CD14-positive monocyte (primary cell): Measurements from ENCODE around the gene UQCR10. TPM values are rescaled to one million over a fixed set of nuclear protein-coding genes. Genes with fewer than 3 reads are reported as not detected.

Source experiments
- DNase-seq, 3 donors: peaks; one replicate each; pipeline ENCODE4 v3.0.0-alpha.2; 2011 to 2022
- H2AFZ ChIP-seq: 2 replicates; pipeline ENCODE4 v1.6.0; 2012; ENCODE audit warnings: mild to moderate bottlenecking, low read depth, low read length, inconsistent platforms; ENCODE audit not compliant: insufficient read depth, poor library complexity, severe bottlenecking
- H3K27ac ChIP-seq, 2 donors: 1 replicate in 1 of 2; 2 replicates in 1 of 2; pipeline ENCODE4 v1.5.1; 2012 to 2013; ENCODE audit warnings: low read length in 2 of 2, control low read depth in 1 of 2, inconsistent platforms in 1 of 2, low read depth in 1 of 2, mild to moderate bottlenecking in 1 of 2
- H3K27me3 ChIP-seq, 2 donors: one replicate each; pipeline versions ENCODE4 v1.6.0 to v1.6.1; 2011 to 2013; ENCODE audit warnings: low read length in 2 of 2; ENCODE audit not compliant: control insufficient read depth in 2 of 2, insufficient read depth in 2 of 2
- H3K36me3 ChIP-seq, 2 donors: replicated peaks in 1 of 2; 1 replicate in 1 of 2; 2 replicates in 1 of 2; pipeline versions ENCODE4 v1.5.1 to v1.6.1; 2012 to 2013; ENCODE audit warnings: low read length in 2 of 2, control low read depth in 1 of 2, inconsistent platforms in 1 of 2, mild to moderate bottlenecking in 1 of 2; ENCODE audit not compliant: insufficient read depth in 2 of 2, control insufficient read depth in 1 of 2
- H3K4me1 ChIP-seq, 2 donors: 1 replicate in 1 of 2; 2 replicates in 1 of 2; pipeline versions ENCODE4 v1.5.1 to v1.6.1; 2012 to 2013; ENCODE audit warnings: low read length in 2 of 2, control low read depth in 1 of 2, inconsistent platforms in 1 of 2, mild to moderate bottlenecking in 1 of 2, moderate library complexity in 1 of 2; ENCODE audit not compliant: insufficient read depth in 2 of 2, control insufficient read depth in 1 of 2
- H3K4me2 ChIP-seq: replicated peaks from 2 replicates; pipeline ENCODE3; 2012; ENCODE audit warnings: low read length, moderate library complexity, mild to moderate bottlenecking; ENCODE audit not compliant: poor library complexity, severe bottlenecking; ENCODE audit errors: extremely low read depth
- H3K4me3 ChIP-seq, 3 experiments: fragments of 200-600 bp in 1 of 3; sonication (generic) in 1 of 3; replicated peaks in 1 of 3; 1 replicate in 2 of 3; 2 replicates in 1 of 3; pipeline ENCODE4 v1.5.1; 2011 to 2013; ENCODE audit warnings: low read length in 3 of 3, mild to moderate bottlenecking in 3 of 3, control low read depth in 2 of 3, low read depth in 2 of 3, inconsistent platforms in 1 of 3, moderate library complexity in 1 of 3
- H3K79me2 ChIP-seq: 2 replicates; pipeline ENCODE4 v1.6.0; 2012; ENCODE audit warnings: mild to moderate bottlenecking, control low read depth, inconsistent platforms, low read length, moderate library complexity; ENCODE audit not compliant: insufficient read depth
- H3K9ac ChIP-seq: 2 replicates; pipeline ENCODE4 v1.6.0; 2017; ENCODE audit warnings: low read length, mild to moderate bottlenecking; ENCODE audit not compliant: insufficient read depth, poor library complexity, severe bottlenecking
- H3K9me3 ChIP-seq, 2 donors: replicated peaks in 1 of 2; 1 replicate in 1 of 2; 2 replicates in 1 of 2; pipeline versions ENCODE4 v1.5.1 to v1.6.1; 2012 to 2013; ENCODE audit warnings: low read length in 2 of 2, control low read depth in 1 of 2; ENCODE audit not compliant: control insufficient read depth in 1 of 2, insufficient read depth in 1 of 2
- H4K20me1 ChIP-seq: 2 replicates; pipeline ENCODE4 v1.6.0; 2012; ENCODE audit warnings: mild to moderate bottlenecking, low read length, control low read depth, moderate library complexity; ENCODE audit not compliant: insufficient read depth
- H3K27ac Mint-ChIP-seq, 7 donors: one replicate each; pipeline ENCODE4 v1.8.0; 2020; ENCODE audit warnings: mild to moderate bottlenecking in 7 of 7, mixed read lengths in 7 of 7, moderate library complexity in 6 of 7, inconsistent platforms in 2 of 7
- H3K27me3 Mint-ChIP-seq, 3 donors: one replicate each; pipeline ENCODE4 v1.8.0; 2021 to 2022; ENCODE audit warnings: low read depth in 3 of 3, mild to moderate bottlenecking in 3 of 3, mixed read lengths in 3 of 3, moderate library complexity in 3 of 3, inconsistent platforms in 1 of 3
- H3K36me3 Mint-ChIP-seq, 2 donors: one replicate each; pipeline ENCODE4 v1.8.0; 2020; ENCODE audit warnings: mixed read lengths in 2 of 2, inconsistent platforms in 1 of 2, mild to moderate bottlenecking in 1 of 2
- H3K4me1 Mint-ChIP-seq: one replicate; pipeline ENCODE4 v1.8.0; 2020; ENCODE audit warnings: mild to moderate bottlenecking, mixed read lengths
- H3K4me3 Mint-ChIP-seq, 2 donors: one replicate each; pipeline ENCODE4 v1.8.0; 2020; ENCODE audit warnings: mild to moderate bottlenecking in 2 of 2, mixed read lengths in 2 of 2, moderate library complexity in 1 of 2
- H3K9me3 Mint-ChIP-seq, 7 donors: one replicate each; pipeline ENCODE4 v1.8.0; 2020 to 2022; ENCODE audit warnings: mixed read lengths in 7 of 7, mild to moderate bottlenecking in 6 of 7, moderate library complexity in 6 of 7, inconsistent platforms in 2 of 7
- CTCF ChIP-seq: fragments of 200-600 bp; IDR thresholded peaks from one replicate; pipeline ENCODE4 v1.8.0; 2022; ENCODE audit warnings: antibody characterized with exemption, mild to moderate bottlenecking
- WGBS: methylation state at CpG from one replicate; pipeline ENCODE4 v1.1.5; 2013; ENCODE audit warnings: missing lambda C conversion rate; ENCODE audit not compliant: insufficient coverage; 5-methylcytosine and 5-hydroxymethylcytosine counted together
- intact Hi-C, 2 donors: fragments of 100-400 bp; cut with micrococcal nuclease; formaldehyde crosslinking; loops; one replicate each; pipeline versions ENCODE4 v1.15.0 to v1.15.1; 2023
- polyA plus RNA-seq, 3 donors: library from polyadenylated mRNA; depleted of rRNA in 1 of 3; unstranded in 2 of 3; stranded (reverse) in 1 of 3; fragments of 300-500 nt in 2 of 3; fragments of >200 nt in 1 of 3; fragmentation: Illumina TruSeq in 2 of 3; gene quantifications; 1 replicate in 2 of 3; 2 replicates in 1 of 3; pipeline ENCODE4 v1.2.3, GENCODE V29; 2012 to 2021
- small RNA-seq: library from RNA; depleted of rRNA; stranded (forward); fragments of <200 nt; gene quantifications from one replicate; pipeline ENCODE3, GENCODE V24; 2012; ENCODE audit warnings: low read depth; ENCODE audit not compliant: insufficient read length

UQCR10 gene
- polyA plus RNA-seq, 3 donors, result 99.0 to 314 (median 287) TPM

GRCh38 chr22:29817724-29818123 lies 50.6 kb downstream of the UQCR10 start:
- Mint-ChIP-seq H3K27me3 (no peaks in the 10 kb centered on the region), H3K4me3 (no peak overlapping the region), H3K9me3 (no peaks in the 10 kb centered on the region), H3K4me1 (peaks cover 21% of the 10 kb centered on the region), H3K27ac (peak overlapping the region in 1 of 7 donors; percentile 41), H3K36me3 (peaks cover 71 to 76% of the 10 kb centered on the region in 2 donors)
- TF ChIP-seq CTCF, result no peak
- Histone ChIP-seq H3K4me2 (no peak overlapping the region), H4K20me1 (peaks cover 4% of the 10 kb centered on the region), H3K27me3 (no peaks in the 10 kb centered on the region), H3K36me3 (peaks cover 63 to 76% of the 10 kb centered on the region in 2 donors), H3K4me3 (no peak overlapping the region), H3K9ac (no peak overlapping the region), H3K27ac (peak overlapping the region in 1 of 2 donors; percentile 41), H3K79me2 (no peaks in the 10 kb centered on the region), H2AFZ (no peak overlapping the region), H3K4me1 (peaks cover 24 to 27% of the 10 kb centered on the region in 2 donors), H3K9me3 (no peaks in the 10 kb centered on the region)
- DNase-seq, result no peak
- intact Hi-C loops, result no loop called here
- no CpG with 5 or more reads among the region's 1 CpG for WGBS

- H3K9me3 Mint-ChIP-seq, result no peaks in the 10 kb centered on the region
- H3K27ac Mint-ChIP-seq, result peak overlapping the region in 5 of 7 donors; percentile 6 to 99 (median 98)
- Histone ChIP-seq H3K4me1 (peaks cover 30 to 41% of the 10 kb centered on the region in 2 donors), H3K36me3 (peaks cover 57 to 72% of the 10 kb centered on the region in 2 donors), H3K9me3 (no peaks in the 10 kb centered on the region), H3K4me3 (no peak overlapping the region), H4K20me1 (peaks cover 4% of the 10 kb centered on the region), H3K4me2 (no peak overlapping the region), H3K79me2 (peaks cover 4% of the 10 kb centered on the region), H3K9ac (no peak overlapping the region), H3K27ac (peak overlapping the region in 1 of 2 donors; percentile 12), H3K27me3 (no peaks in the 10 kb centered on the region), H2AFZ (no peak overlapping the region)
- intact Hi-C loops, result no loop called here
- H3K4me1 Mint-ChIP-seq, result peaks cover 26% of the 10 kb centered on the region
- no peaks in the 10 kb centered on the region for H3K27me3 Mint-ChIP-seq
- no peak overlapping the region for H3K4me3 Mint-ChIP-seq
- H3K36me3 Mint-ChIP-seq, result peaks cover 62 to 73% of the 10 kb centered on the region in 2 donors
- no peak for TF ChIP-seq CTCF
- no peak for DNase-seq
- no CpG with 5 or more reads among the region's 2 CpGs for WGBS
Observed at GRCh38 chr22:29819501-29819900, 52.3 kb downstream of the UQCR10 start.

Small RNA genes lying within 50 kb of the gene (small RNA-seq; reads per million reads assigned to genes)
- not detected for gene RF00019

Other genes starting within 250 kb of the UQCR10 start
- 10 to 100 TPM; 19.6 to 29.9 (median 28.2) TPM for gene THOC5, start 213.6 kb upstream of the UQCR10 start, polyA plus RNA-seq
- 10 to 100 TPM in 1 of 3 donors, 1 to 10 TPM in 2; 9.2 to 10.4 (median 9.9) TPM for gene NIPSNAP1, start 186.3 kb upstream of the UQCR10 start, polyA plus RNA-seq
- 10 to 100 TPM in 1 of 3 donors, 1 to 10 TPM in 2; 7.7 to 15.5 (median 8.4) TPM for gene NF2, start 163.7 kb upstream of the UQCR10 start, polyA plus RNA-seq
- gene CABP7, start 47.4 kb upstream of the UQCR10 start, polyA plus RNA-seq, result under 1 TPM in 2 of 3 donors, not detected in 1; 0.11 to 0.14 TPM
- 10 to 100 TPM; 27.1 to 79.4 (median 59.3) TPM for gene ZMAT5, start 362 bp upstream of the UQCR10 start, polyA plus RNA-seq
- 10 to 100 TPM; 23.8 to 77.2 (median 39.6) TPM for gene ASCC2, start 70.9 kb downstream of the UQCR10 start, polyA plus RNA-seq
- 10 to 100 TPM; 23.4 to 86.1 (median 30.2) TPM for gene MTMR3, start 115.8 kb downstream of the UQCR10 start, polyA plus RNA-seq